A549 (cell line): Measurements from ENCODE around the gene SNAPC2. TPM values are rescaled to one million over a fixed set of nuclear protein-coding genes. Genes with fewer than 3 reads are reported as not detected.

Source experiments
- ATAC-seq, 2 experiments: fragments of 200-7000 bp in 1 of 2; fragments of >200 bp in 1 of 2; cut with Nextera tagmentation in 1 of 2; cut with Tn5 transposase in 1 of 2; 3 replicates each; pipeline versions ENCODE4 v1.8.0 to v1.9.1; 2018 to 2020; ENCODE audit warnings: mild to moderate bottlenecking in 1 of 2, moderate library complexity in 1 of 2
- CTCF ChIA-PET: fragments of 300-600 bp; sonication (Branson Sonifier 250); formaldehyde crosslinking; extraction: SDS; loops from one replicate; lab custom pipeline; 2021; ENCODE audit warnings: antibody characterized with exemption, inconsistent platforms; lab: Yijun Ruan, JAX
- POLR2A ChIA-PET: fragments of 350-600 bp; formaldehyde crosslinking; extraction: SDS; loops from one replicate; lab custom pipeline; 2021; ENCODE audit warnings: antibody characterized with exemption, inconsistent platforms; lab: Yijun Ruan, JAX
- DNase-seq, 2 experiments: peaks; one replicate each; pipeline versions ENCODE4 v3.0.0 to v3.0.0-alpha.2; 2011 to 2016; ENCODE audit warnings: low read depth in 1 of 2, low spot score in 1 of 2
- FAIRE-seq: peaks from 2 replicates; lab custom pipeline; 2011; peaks lifted over from hg19 to GRCh38; lab: Jason Lieb, UNC
- H3K27ac ChIP-seq, 2 experiments: fragments of >200 bp; sonication (Bioruptor Twin); formaldehyde crosslinking; 3 replicates each; pipeline ENCODE4 v1.5.1; 2016 to 2017
- H3K4me1 ChIP-seq: fragments of >200 bp; sonication (Bioruptor Twin); formaldehyde crosslinking; 3 replicates; pipeline ENCODE4 v1.6.1; 2016
- H3K4me2 ChIP-seq: fragments of >200 bp; sonication (Bioruptor Twin); formaldehyde crosslinking; 3 replicates; pipeline ENCODE4 v1.6.1; 2016
- H3K4me3 ChIP-seq: fragments of >200 bp; sonication (Bioruptor Twin); formaldehyde crosslinking; 3 replicates; pipeline ENCODE4 v1.5.1; 2016
- H3K9me3 ChIP-seq: fragments of >200 bp; sonication (Bioruptor Twin); formaldehyde crosslinking; 3 replicates; pipeline ENCODE4 v1.6.1; 2016
- CBX2 ChIP-seq: fragments of 200-600 bp; sonication (generic); IDR thresholded peaks from 2 replicates; pipeline ENCODE4 v1.6.1; 2016; ENCODE audit warnings: low read depth, mild to moderate bottlenecking, borderline replicate concordance
- CBX8 ChIP-seq: fragments of 200-600 bp; sonication (generic); IDR thresholded peaks from 2 replicates; pipeline ENCODE4 v1.6.1; 2016
- E2F6 ChIP-seq: IDR thresholded peaks from 2 replicates; pipeline ENCODE4 v1.6.1; 2012; ENCODE audit warnings: low read depth, borderline replicate concordance
- ESRRA ChIP-seq: fragments of 150-350 bp; IDR thresholded peaks from 2 replicates; pipeline ENCODE4 v1.6.1; 2014; ENCODE audit warnings: mild to moderate bottlenecking, low read length, borderline replicate concordance
- FOXS1 ChIP-seq: fragments of 250-450 bp; sonication (Bioruptor Pico); IDR thresholded peaks from 2 replicates; pipeline ENCODE4 v1.5.0; 2020; ENCODE audit warnings: mild to moderate bottlenecking, moderate library complexity
- GATA3 ChIP-seq: IDR thresholded peaks from 2 replicates; pipeline ENCODE4 v1.6.1; 2012; ENCODE audit warnings: borderline replicate concordance
- HDAC2 ChIP-seq: fragments of 200-600 bp; sonication (generic); IDR thresholded peaks from 2 replicates; pipeline ENCODE4 v1.6.1; 2016
- HOXB5 ChIP-seq: fragments of 250-450 bp; sonication (Bioruptor Pico); IDR thresholded peaks from 2 replicates; pipeline ENCODE4 v1.5.0; 2020; ENCODE audit warnings: mild to moderate bottlenecking, moderate library complexity
- KDM5A ChIP-seq: fragments of 200-600 bp; sonication (generic); IDR thresholded peaks from 2 replicates; pipeline ENCODE4 v1.6.1; 2016; ENCODE audit warnings: antibody characterized with exemption, mild to moderate bottlenecking
- MAFK ChIP-seq: fragments of 450-650 bp; IDR thresholded peaks from 2 replicates; pipeline ENCODE4 v1.6.1; 2014; ENCODE audit not compliant: partially characterized antibody
- NFE2L2 ChIP-seq: fragments of 150-350 bp; conservative IDR thresholded peaks from 2 replicates; pipeline ENCODE4 v1.6.1; 2014; ENCODE audit warnings: low read length
- NPAS2 ChIP-seq: fragments of 250-450 bp; sonication (Bioruptor Pico); IDR thresholded peaks from 2 replicates; pipeline ENCODE4 v1.8.0; 2022; ENCODE audit warnings: mild to moderate bottlenecking, moderate library complexity, borderline replicate concordance
- POLR2AphosphoS2 ChIP-seq: conservative IDR thresholded peaks from 2 replicates; pipeline ENCODE4 v1.6.1; 2012; ENCODE audit warnings: low read length, improper control_type of control experiment, inconsistent platforms
- RARB ChIP-seq: fragments of 250-450 bp; sonication (Bioruptor Pico); IDR thresholded peaks from 2 replicates; pipeline ENCODE4 v1.8.0; 2021; ENCODE audit warnings: mild to moderate bottlenecking, moderate library complexity
- RFX5 ChIP-seq: fragments of 450-650 bp; IDR thresholded peaks from 2 replicates; pipeline ENCODE4 v1.7.1; 2014; ENCODE audit warnings: antibody characterized with exemption, mild to moderate bottlenecking, moderate library complexity
- RNF2 ChIP-seq: fragments of 200-600 bp; sonication (generic); IDR thresholded peaks from 2 replicates; pipeline ENCODE4 v1.6.1; 2016; ENCODE audit warnings: low read depth, mild to moderate bottlenecking, antibody characterized with exemption, moderate library complexity, borderline replicate concordance
- SMC3 ChIP-seq: fragments of >200 bp; sonication (Bioruptor Twin); formaldehyde crosslinking; IDR thresholded peaks from 3 replicates; pipeline ENCODE4 v1.6.1; 2018; ENCODE audit warnings: inconsistent platforms
- TFCP2L1 ChIP-seq: fragments of 250-450 bp; sonication (Bioruptor Pico); IDR thresholded peaks from 2 replicates; pipeline ENCODE4 v1.5.0; 2021; ENCODE audit warnings: mild to moderate bottlenecking
- WGBS: methylation state at CpG from one replicate; pipeline ENCODE4 v1.1.6; 2017; ENCODE audit errors: missing lambda C conversion rate; 5-methylcytosine and 5-hydroxymethylcytosine counted together
- polyA plus RNA-seq, 4 experiments: library from polyadenylated mRNA; depleted of rRNA in 3 of 4; stranded (reverse); fragments of >200 nt; fragmentation: RNase III in 1 of 4; extraction: RNeasy Plus Mini Kit Qiagen cat#74134 plus additional on column Dnase treatment in 1 of 4; gene quantifications; 2 replicates in 3 of 4; 3 replicates in 1 of 4; pipeline ENCODE4 v1.2.3, GENCODE V29; 2011 to 2017
- TF ChIP-seq, protein P1 (sequence below): fragments of >200 bp; sonication (Bioruptor Twin); formaldehyde crosslinking; IDR thresholded peaks from 3 replicates; pipeline ENCODE4 v1.5.1; 2016
- TF ChIP-seq, protein P2 (sequence below): fragments of 150-350 bp; IDR thresholded peaks from 2 replicates; pipeline ENCODE4 v1.6.1; 2014; ENCODE audit warnings: low read depth, mild to moderate bottlenecking, low read length
- TF ChIP-seq, protein P3 (sequence below): fragments of 200-600 bp; sonication (generic); IDR thresholded peaks from 2 replicates; pipeline ENCODE4 v1.6.1; 2016; ENCODE audit warnings: antibody characterized with exemption, mild to moderate bottlenecking, moderate library complexity

SNAPC2 gene
- polyA plus RNA-seq, 2 of the 4 experiments (the other 2 are of a cell fraction) = 9.2 to 13.8 TPM

GRCh38 chr19:7894612-7895309 is 25.4 kb upstream of the SNAPC2 start:
- peak; percentile 30 to 65; a peak in 4 of 6 replicates for ATAC-seq
- 79% methylated on average over 12 of the region's 18 CpGs for WGBS
- TF ChIP-seq NFE2L2 (no peak), ESRRA (no peak), HOXB5 (CRISPR knock-in tag) (no peak), E2F6 (no peak), CBX2 (no peak), MAFK (no peak)
- TF ChIP-seq, protein P1, sequence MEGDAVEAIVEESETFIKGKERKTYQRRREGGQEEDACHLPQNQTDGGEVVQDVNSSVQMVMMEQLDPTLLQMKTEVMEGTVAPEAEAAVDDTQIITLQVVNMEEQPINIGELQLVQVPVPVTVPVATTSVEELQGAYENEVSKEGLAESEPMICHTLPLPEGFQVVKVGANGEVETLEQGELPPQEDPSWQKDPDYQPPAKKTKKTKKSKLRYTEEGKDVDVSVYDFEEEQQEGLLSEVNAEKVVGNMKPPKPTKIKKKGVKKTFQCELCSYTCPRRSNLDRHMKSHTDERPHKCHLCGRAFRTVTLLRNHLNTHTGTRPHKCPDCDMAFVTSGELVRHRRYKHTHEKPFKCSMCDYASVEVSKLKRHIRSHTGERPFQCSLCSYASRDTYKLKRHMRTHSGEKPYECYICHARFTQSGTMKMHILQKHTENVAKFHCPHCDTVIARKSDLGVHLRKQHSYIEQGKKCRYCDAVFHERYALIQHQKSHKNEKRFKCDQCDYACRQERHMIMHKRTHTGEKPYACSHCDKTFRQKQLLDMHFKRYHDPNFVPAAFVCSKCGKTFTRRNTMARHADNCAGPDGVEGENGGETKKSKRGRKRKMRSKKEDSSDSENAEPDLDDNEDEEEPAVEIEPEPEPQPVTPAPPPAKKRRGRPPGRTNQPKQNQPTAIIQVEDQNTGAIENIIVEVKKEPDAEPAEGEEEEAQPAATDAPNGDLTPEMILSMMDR = no peak
- TF ChIP-seq, protein P2, sequence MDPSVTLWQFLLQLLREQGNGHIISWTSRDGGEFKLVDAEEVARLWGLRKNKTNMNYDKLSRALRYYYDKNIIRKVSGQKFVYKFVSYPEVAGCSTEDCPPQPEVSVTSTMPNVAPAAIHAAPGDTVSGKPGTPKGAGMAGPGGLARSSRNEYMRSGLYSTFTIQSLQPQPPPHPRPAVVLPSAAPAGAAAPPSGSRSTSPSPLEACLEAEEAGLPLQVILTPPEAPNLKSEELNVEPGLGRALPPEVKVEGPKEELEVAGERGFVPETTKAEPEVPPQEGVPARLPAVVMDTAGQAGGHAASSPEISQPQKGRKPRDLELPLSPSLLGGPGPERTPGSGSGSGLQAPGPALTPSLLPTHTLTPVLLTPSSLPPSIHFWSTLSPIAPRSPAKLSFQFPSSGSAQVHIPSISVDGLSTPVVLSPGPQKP = no peak
- TF ChIP-seq, all 56 proteins: peak for 0
- FAIRE-seq (no peak), DNase-seq (no peak)
- CTCF ChIA-PET = interaction anchor here (1.3 kb wide), 1 partner anchor 8 kb away, joined by 4 read pairs; no protein-coding TSS in a partner anchor
- Histone ChIP-seq H3K4me1 (no peaks in the 10 kb centered on the region), H3K9me3 (no peaks in the 10 kb centered on the region), H3K27ac (no peak overlapping the region), H3K4me3 (no peak overlapping the region), H3K4me2 (no peak overlapping the region)
- POLR2A ChIA-PET = no interaction called here

DNA sequence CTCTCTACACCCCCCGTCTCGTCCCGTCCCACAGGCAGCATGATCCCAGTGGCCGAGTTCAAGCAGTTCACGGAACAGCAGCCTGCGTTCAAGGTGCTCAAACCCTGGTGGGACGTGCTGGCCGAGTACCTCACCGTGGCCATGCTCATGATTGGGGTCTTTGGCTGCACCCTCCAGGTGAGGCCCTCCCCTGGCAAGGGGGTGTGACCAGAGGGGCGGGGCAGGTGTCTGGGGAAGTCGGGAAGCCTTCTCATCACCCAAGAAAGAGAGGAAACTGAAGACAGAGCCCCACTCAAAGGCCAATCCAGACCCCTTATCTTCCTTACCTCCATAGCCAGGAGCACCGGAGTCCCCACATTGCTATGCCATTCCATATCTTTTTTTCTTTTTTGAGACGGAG is 24.6 kb upstream of the SNAPC2 start:
- Histone ChIP-seq H3K4me1 (no peaks in the 10 kb centered on the region), H3K9me3 (no peaks in the 10 kb centered on the region), H3K27ac (no peak overlapping the region), H3K4me3 (no peak overlapping the region), H3K4me2 (no peak overlapping the region)
- ATAC-seq (no peak), FAIRE-seq (no peak), DNase-seq (no peak)
- TF ChIP-seq POLR2AphosphoS2 (no peak), HDAC2 (no peak), CBX8 (no peak), NPAS2 (CRISPR knock-in tag) (no peak), RFX5 (no peak), RARB (no peak), SMC3 (no peak), RNF2 (no peak), GATA3 (no peak), CBX2 (no peak)
- WGBS = 93% methylated on average over 4 of the region's 13 CpGs
- ChIA-PET CTCF (no interaction called here), POLR2A (no interaction called here)

GRCh38 chr19:7897292-7897691 is 22.8 kb upstream of the SNAPC2 start:
- no peak for FAIRE-seq
- TF ChIP-seq ESRRA (no peak), HDAC2 (no peak), TFCP2L1 (CRISPR knock-in tag) (no peak), FOXS1 (CRISPR knock-in tag) (no peak), CBX2 (no peak), E2F6 (no peak), KDM5A (no peak)
- TF ChIP-seq, protein P3, sequence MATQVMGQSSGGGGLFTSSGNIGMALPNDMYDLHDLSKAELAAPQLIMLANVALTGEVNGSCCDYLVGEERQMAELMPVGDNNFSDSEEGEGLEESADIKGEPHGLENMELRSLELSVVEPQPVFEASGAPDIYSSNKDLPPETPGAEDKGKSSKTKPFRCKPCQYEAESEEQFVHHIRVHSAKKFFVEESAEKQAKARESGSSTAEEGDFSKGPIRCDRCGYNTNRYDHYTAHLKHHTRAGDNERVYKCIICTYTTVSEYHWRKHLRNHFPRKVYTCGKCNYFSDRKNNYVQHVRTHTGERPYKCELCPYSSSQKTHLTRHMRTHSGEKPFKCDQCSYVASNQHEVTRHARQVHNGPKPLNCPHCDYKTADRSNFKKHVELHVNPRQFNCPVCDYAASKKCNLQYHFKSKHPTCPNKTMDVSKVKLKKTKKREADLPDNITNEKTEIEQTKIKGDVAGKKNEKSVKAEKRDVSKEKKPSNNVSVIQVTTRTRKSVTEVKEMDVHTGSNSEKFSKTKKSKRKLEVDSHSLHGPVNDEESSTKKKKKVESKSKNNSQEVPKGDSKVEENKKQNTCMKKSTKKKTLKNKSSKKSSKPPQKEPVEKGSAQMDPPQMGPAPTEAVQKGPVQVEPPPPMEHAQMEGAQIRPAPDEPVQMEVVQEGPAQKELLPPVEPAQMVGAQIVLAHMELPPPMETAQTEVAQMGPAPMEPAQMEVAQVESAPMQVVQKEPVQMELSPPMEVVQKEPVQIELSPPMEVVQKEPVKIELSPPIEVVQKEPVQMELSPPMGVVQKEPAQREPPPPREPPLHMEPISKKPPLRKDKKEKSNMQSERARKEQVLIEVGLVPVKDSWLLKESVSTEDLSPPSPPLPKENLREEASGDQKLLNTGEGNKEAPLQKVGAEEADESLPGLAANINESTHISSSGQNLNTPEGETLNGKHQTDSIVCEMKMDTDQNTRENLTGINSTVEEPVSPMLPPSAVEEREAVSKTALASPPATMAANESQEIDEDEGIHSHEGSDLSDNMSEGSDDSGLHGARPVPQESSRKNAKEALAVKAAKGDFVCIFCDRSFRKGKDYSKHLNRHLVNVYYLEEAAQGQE = no peak
- TF ChIP-seq, all 56 proteins: peak for 0
- H3K4me2 ChIP-seq = no peak overlapping the region
- 89% methylated on average over 6 of the region's 11 CpGs for WGBS
- no peak for ATAC-seq
- H3K4me1 ChIP-seq = no peaks in the 10 kb centered on the region
- no peak overlapping the region for H3K4me3 ChIP-seq
- H3K27ac ChIP-seq = no peak overlapping the region
- POLR2A ChIA-PET = no interaction called here
- H3K9me3 ChIP-seq = no peaks in the 10 kb centered on the region
- CTCF ChIA-PET = interaction anchor here (2.4 kb wide), 1 partner anchor 28 kb away, joined by 14 read pairs; no protein-coding TSS in a partner anchor
- DNase-seq = no peak
